ENCODE data around the gene APOL2.

Gene APOL2

DNA sequence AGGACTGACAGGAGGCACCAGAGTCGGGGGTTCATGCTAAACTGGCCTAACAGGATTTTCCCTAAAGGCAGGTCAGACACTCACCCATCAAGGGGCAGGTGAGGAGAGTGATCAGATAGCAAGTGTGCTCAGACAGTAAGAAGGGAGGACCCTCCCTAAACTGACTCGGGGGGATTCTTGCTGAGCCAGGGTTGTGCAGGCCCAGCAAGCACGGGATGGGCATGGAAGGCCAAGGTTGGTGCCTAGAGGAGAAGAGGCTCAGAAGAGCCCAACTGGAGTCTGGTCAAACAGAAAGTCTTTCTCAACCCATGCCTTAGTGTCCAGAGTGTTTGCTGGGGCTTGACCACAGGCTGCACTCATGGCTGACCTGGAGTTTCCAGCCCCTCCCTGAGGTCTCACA lies 7.4 kb upstream of the APOL2 start:
- Histone ChIP-seq H3K4me3 (ENCODE audit: low read length) (no peak overlapping the region), H3K9ac (ENCODE audit: low read length) (no peak overlapping the region), H3K36me3 (ENCODE audit: control insufficient read depth, insufficient read depth, low read length) (no peaks in the 10 kb centered on the region), H3K4me1 (ENCODE audit: control insufficient read depth, insufficient read depth, low read length) (peaks cover 9% of the 10 kb centered on the region), H3K27ac (ENCODE audit: low read depth, low read length) (no peak overlapping the region), H3K27me3 (ENCODE audit: control insufficient read depth, insufficient read depth, low read length) (no peaks in the 10 kb centered on the region)

DNA sequence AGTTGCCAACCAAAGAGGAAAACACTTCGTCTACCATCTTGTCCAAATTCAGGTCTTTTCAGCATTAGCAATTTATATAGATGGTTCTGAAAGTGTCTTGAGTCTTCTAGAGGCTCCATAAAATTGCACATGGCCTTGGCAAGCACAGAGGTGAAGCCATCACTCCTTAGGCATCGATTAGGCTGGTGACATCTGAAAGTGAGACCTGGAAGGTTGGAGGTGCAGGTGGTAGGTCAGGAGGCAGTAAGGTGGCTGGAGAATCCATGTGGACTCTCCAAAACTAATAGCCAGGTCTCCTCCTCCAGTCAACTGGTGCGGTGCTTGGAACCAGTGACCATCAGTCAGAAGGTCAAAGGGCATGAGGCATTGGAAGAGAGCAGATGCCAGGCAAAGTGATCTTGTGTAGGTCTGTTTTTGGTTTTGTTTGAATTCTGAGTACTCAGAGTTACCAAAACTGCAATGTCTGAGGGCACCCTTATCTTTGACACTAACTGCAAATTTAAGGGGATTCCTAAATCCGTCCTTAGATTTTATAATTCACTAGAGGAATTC lies 6.6 kb upstream of the APOL2 start:
- H3K36me3 ChIP-seq (ENCODE audit: control insufficient read depth, insufficient read depth, low read length), result no peaks in the 10 kb centered on the region
- H3K27ac ChIP-seq (ENCODE audit: low read depth, low read length), result no peak overlapping the region
- peaks cover 9% of the 10 kb centered on the region for H3K4me1 ChIP-seq (ENCODE audit: control insufficient read depth, insufficient read depth, low read length)
- no peak overlapping the region for H3K9ac ChIP-seq (ENCODE audit: low read length)
- H3K27me3 ChIP-seq (ENCODE audit: control insufficient read depth, insufficient read depth, low read length), result no peaks in the 10 kb centered on the region
- H3K4me3 ChIP-seq (ENCODE audit: low read length), result no peak overlapping the region

DNA sequence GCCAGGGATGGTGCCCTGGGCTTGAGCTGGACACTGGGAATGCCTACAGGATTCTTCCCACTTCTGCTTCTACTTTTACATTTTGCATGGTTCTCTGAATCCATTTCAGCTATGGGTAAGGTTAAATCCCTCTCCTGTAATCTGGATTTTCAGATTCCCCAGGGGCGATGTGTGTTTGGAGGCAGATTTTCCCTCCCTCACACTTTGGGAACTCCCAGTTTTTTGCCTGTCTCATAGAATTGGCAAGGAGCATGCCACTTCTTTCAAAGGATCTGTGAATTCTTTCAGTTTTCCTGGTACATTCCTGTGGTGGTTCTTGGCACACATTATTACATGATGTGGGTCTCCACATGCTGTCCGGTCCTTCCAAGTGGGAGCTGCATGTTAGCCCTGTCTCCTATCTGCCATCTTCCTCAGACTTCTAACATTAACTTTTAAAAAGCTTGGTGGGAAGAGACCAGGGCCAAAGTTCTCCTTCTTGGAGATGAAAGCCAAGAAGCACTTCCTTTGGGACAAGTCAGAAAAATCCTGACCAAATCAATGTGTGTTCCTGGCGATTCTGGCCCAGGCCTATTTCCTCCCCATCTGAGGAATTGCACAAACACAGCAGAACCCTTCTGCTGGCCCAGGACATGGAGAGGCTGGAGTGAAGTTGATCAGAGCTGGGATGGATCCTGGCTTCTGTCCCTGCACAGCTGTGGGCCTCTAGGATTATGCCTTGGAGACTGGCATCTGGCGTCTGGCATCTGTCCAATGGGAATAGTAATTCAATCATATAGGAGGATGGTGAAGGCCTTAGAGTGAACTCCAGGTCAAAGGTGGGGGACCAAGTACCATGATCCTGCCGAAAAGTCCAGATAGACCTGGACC lies 5.4 kb upstream of the APOL2 start:
- Histone ChIP-seq H3K36me3 (ENCODE audit: control insufficient read depth, insufficient read depth, low read length) (no peaks in the 10 kb centered on the region), H3K9ac (ENCODE audit: low read length) (no peak overlapping the region), H3K4me1 (ENCODE audit: control insufficient read depth, insufficient read depth, low read length) (peaks cover 12% of the 10 kb centered on the region), H3K27ac (ENCODE audit: low read depth, low read length) (peak overlapping the region; percentile 70), H3K27me3 (ENCODE audit: control insufficient read depth, insufficient read depth, low read length) (no peaks in the 10 kb centered on the region), H3K4me3 (ENCODE audit: low read length) (no peak overlapping the region)

DNA sequence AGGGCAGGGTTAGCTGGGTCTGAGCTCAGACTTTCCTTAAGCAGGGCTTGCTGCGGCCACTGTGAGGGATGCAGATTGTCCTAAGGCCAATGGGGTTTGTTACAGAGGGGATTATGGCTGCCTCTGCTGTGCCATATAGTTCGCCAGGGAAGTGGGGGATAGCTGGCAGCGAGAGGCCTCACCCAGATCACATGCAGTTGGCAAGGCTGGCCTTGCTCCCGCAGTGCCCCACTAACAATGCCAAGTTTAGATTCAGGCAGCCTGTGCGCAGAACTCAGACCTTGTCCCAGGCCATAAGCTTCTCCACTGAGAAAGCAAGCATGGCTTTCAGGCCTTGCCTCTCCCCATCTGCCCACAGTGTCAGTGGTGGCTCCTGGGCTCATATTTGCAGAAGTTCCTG lies 4.7 kb upstream of the APOL2 start:
- Histone ChIP-seq H3K4me3 (ENCODE audit: low read length) (no peak overlapping the region), H3K27ac (ENCODE audit: low read depth, low read length) (peak overlapping the region; percentile 70), H3K27me3 (ENCODE audit: control insufficient read depth, insufficient read depth, low read length) (no peaks in the 10 kb centered on the region), H3K9ac (ENCODE audit: low read length) (no peak overlapping the region), H3K36me3 (ENCODE audit: control insufficient read depth, insufficient read depth, low read length) (no peaks in the 10 kb centered on the region), H3K4me1 (ENCODE audit: control insufficient read depth, insufficient read depth, low read length) (peaks cover 15% of the 10 kb centered on the region)

DNA sequence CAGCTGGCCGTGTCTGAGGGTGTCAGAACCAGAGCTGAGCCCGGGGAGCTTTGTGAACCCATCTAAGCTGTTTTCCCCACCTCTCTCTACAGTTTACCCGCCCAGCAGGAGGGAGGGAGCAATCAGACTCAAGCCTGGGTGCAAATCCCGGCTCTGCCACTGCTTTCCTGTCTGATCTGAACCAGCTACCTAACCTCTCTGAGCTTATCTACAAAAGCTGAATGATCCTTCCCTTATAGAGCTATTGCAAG lies 252 bp downstream of the APOL2 start:
- peak overlapping the region; percentile 80 for H3K9ac ChIP-seq (ENCODE audit: low read length)
- no peaks in the 10 kb centered on the region for H3K36me3 ChIP-seq (ENCODE audit: control insufficient read depth, insufficient read depth, low read length)
- H3K27me3 ChIP-seq (ENCODE audit: control insufficient read depth, insufficient read depth, low read length), result no peaks in the 10 kb centered on the region
- H3K4me3 ChIP-seq (ENCODE audit: low read length), result peak overlapping the region; percentile 80
- H3K4me1 ChIP-seq (ENCODE audit: control insufficient read depth, insufficient read depth, low read length), result peaks cover 35% of the 10 kb centered on the region
- peak overlapping the region; percentile 95 for H3K27ac ChIP-seq (ENCODE audit: low read depth, low read length)

DNA sequence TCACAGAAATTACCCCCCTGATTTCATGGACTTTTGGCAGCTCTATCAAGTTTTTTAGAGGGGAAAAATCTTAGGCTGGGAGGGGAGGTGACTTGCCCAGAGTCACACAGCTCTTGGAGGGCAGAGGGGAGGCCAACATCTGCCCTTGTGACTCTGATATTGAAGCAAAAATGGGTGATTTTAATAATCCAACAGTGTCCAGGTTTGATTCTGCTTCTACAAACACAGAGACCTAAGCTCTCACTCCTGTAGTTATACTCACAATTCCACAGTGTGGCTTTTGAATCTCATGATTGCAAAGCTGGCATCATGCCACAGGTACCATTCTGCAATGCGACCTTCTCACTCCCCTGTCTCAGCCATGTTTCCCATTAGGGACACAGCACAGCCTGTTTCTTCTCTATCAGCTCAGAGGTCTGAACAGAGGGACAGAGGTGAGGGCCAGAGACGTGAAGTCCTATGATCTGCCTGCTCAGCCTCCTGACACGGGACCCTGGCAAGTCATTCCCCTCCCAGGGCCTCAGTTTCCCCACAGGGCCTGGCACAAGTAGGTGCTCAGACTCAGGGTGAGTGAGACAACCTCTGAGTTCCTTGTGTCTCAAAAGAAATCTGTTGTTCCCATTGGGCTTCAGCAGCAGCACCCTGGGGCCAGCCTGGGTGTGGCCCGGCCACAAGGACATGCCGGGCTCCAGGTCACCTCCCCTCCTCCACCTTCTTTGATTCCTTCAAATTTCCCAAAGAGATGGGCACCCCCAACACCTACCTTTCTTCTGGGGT lies 766 bp downstream of the APOL2 start:
- peak overlapping the region; percentile 80 for H3K4me3 ChIP-seq (ENCODE audit: low read length)

DNA sequence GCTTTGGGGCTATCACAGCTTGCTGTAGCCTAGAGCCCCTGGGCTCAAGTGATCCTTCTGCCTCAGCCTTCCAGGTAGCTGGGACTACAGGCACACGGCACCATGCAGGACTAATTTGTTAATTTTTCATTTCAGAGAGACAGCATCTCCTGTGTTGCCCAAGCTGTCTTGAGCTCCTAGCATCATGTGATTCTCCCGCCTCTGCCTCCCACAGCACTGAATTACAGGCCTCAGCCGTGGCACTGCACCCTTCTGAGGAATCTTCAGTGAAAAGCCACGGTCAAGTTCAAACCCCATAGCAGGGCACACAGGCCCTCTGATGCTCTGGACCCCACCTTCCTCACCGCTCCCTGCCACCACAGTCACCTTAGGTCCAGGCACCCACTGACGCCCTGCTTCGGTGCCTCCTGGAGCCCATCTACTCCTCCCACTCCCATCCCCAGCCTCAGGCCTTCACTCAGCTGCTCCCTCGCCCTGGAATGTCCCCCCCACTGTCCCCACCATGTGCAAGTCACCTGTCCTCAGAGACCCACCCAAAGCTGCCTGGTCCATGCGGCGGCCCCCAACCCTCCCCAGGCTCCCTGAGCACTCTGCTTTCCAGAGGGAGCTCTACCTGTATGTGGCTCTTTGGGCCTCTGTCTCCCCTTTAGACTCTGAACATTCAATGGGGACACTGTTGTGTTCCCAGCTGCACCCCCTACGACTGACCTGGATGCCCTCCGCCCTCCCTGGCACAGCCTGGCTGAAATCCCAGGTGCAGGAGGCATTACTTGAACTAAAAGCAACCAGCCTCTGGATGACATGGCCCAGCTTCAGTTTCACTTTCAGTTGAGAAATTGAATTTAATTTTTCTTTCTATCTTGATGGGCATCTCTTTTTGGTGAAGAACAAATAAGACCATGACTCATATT lies 1.6 kb downstream of the APOL2 start:
- Histone ChIP-seq H3K9ac (ENCODE audit: low read length) (peak overlapping the region; percentile 43), H3K4me1 (ENCODE audit: control insufficient read depth, insufficient read depth, low read length) (peaks cover 30% of the 10 kb centered on the region), H3K27me3 (ENCODE audit: control insufficient read depth, insufficient read depth, low read length) (no peaks in the 10 kb centered on the region), H3K36me3 (ENCODE audit: control insufficient read depth, insufficient read depth, low read length) (peaks cover 4% of the 10 kb centered on the region), H3K4me3 (ENCODE audit: low read length) (peak overlapping the region; percentile 80), H3K27ac (ENCODE audit: low read depth, low read length) (peak overlapping the region; percentile 95)

More for the DNA sequence above, 766 bp downstream of the APOL2 start:
- H3K27me3 ChIP-seq (ENCODE audit: control insufficient read depth, insufficient read depth, low read length), result no peaks in the 10 kb centered on the region
- peaks cover 31% of the 10 kb centered on the region for H3K4me1 ChIP-seq (ENCODE audit: control insufficient read depth, insufficient read depth, low read length)
- H3K9ac ChIP-seq (ENCODE audit: low read length), result peak overlapping the region; percentile 63
- H3K27ac ChIP-seq (ENCODE audit: low read depth, low read length), result peak overlapping the region; percentile 95
- no peaks in the 10 kb centered on the region for H3K36me3 ChIP-seq (ENCODE audit: control insufficient read depth, insufficient read depth, low read length)

DNA sequence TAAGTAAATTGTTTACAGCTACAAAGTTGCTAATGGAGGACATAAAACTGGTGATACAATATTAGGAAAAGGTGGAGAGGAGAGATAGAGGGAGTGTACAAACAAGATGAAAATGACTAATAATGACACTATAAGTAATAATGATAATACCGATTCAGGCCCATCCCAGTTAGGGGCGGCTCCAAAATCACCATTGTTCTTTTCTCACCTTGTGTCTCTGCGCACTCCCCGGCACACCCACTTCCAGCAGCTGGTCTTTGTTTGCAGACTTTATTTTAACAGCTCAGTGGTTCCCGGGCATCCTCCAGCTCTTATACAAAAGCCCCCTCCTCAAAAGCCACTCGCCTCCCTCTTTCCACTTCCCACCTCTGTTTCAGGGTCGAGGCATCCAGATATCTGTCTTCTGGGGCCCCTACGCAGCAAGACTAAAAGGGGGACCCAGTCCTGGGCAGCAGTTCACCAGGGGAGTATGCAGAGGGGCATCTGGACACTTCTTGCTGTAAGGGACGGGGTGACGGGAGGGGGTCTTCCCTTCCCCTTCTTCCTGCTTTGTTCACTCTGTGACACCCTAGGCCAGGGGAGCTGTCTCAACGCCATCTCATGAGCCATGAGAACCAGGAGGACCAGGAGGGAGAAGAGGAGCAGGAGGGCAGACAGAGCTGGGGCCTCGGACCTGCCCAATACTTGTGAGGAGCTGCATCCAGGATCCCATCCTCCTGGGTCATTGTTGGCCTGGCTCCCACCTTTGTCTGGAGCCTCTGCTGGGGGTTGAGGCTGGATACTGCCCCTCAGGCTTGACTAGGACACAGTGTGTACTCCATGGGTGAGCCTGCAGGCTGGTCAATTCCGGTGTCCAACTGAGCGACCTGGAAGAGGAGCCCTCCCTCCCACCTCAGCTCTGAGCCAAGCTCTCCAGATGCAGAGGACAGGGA lies 2.7 kb downstream of the APOL2 start:
- H3K27me3 ChIP-seq (ENCODE audit: control insufficient read depth, insufficient read depth, low read length), result no peaks in the 10 kb centered on the region
- H3K27ac ChIP-seq (ENCODE audit: low read depth, low read length), result peak overlapping the region; percentile 95
- H3K4me1 ChIP-seq (ENCODE audit: control insufficient read depth, insufficient read depth, low read length), result peaks cover 30% of the 10 kb centered on the region
- H3K9ac ChIP-seq (ENCODE audit: low read length), result no peak overlapping the region
- H3K36me3 ChIP-seq (ENCODE audit: control insufficient read depth, insufficient read depth, low read length), result peaks cover 11% of the 10 kb centered on the region
- peak overlapping the region; percentile 80 for H3K4me3 ChIP-seq (ENCODE audit: low read length)

DNA sequence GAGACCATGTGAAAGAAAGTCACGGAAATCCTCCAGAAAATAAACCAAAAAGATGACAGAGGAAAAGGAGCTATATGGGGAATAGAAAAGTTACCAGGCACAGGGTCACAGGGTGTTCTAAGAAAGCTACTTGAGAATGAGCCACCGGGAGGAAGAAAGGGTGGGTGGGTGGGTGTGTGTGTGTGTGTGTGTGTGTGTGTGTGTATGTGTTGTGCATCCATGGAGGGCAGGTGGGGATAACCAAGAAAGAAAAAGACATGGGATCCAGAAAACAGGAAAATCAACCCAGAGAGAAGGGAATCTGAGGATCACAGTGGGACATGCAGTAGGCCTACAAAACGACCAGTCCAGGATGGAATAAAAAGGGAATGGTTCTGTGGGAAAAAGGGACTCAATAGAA lies 3.7 kb downstream of the APOL2 start:
- no peak overlapping the region for H3K9ac ChIP-seq (ENCODE audit: low read length)
- H3K4me3 ChIP-seq (ENCODE audit: low read length), result no peak overlapping the region
- no peaks in the 10 kb centered on the region for H3K27me3 ChIP-seq (ENCODE audit: control insufficient read depth, insufficient read depth, low read length)
- H3K27ac ChIP-seq (ENCODE audit: low read depth, low read length), result no peak overlapping the region
- peaks cover 11% of the 10 kb centered on the region for H3K36me3 ChIP-seq (ENCODE audit: control insufficient read depth, insufficient read depth, low read length)
- peaks cover 30% of the 10 kb centered on the region for H3K4me1 ChIP-seq (ENCODE audit: control insufficient read depth, insufficient read depth, low read length)

DNA sequence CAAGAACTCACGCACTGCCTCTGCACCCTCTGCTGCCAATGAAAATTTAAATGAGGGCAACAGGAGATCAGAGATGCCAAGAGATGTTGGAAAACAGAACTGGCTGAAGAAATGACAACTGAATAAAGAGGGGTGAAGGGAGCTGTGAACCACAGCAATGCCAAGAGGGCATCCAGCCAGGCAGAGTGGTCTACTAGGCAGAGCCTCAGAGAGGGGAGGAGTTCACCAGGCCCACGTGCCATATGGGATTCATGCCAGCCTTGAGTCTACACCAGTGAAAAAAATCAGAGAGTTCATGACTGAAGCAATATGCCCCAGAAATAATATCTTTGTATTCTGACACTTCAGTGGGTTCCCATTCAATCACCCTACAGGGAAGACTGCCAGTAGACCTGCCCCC lies 4.4 kb downstream of the APOL2 start:
- Histone ChIP-seq H3K4me1 (ENCODE audit: control insufficient read depth, insufficient read depth, low read length) (peaks cover 29% of the 10 kb centered on the region), H3K27me3 (ENCODE audit: control insufficient read depth, insufficient read depth, low read length) (no peaks in the 10 kb centered on the region), H3K36me3 (ENCODE audit: control insufficient read depth, insufficient read depth, low read length) (peaks cover 11% of the 10 kb centered on the region), H3K9ac (ENCODE audit: low read length) (no peak overlapping the region), H3K4me3 (ENCODE audit: low read length) (no peak overlapping the region), H3K27ac (ENCODE audit: low read depth, low read length) (no peak overlapping the region)

DNA sequence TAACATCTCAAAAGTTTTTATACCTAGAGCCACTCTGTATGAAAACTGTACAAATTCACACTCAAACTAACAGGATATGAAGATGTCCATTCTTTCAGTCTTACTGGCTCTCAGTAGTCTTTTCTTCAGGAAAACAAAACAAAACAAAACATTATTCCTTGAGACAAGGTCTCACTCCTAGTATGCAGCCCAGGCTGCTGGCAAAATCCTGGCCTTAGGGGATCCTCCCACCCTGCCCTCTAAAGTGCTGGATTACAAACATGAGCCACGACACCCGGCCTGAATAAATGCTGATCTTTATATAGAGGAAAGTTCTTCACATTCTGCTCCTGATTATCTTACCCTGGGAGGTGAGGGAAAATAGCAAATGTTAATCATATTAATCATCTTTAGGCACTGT lies 5.1 kb downstream of the APOL2 start:
- Histone ChIP-seq H3K36me3 (ENCODE audit: control insufficient read depth, insufficient read depth, low read length) (peaks cover 11% of the 10 kb centered on the region), H3K27me3 (ENCODE audit: control insufficient read depth, insufficient read depth, low read length) (no peaks in the 10 kb centered on the region), H3K27ac (ENCODE audit: low read depth, low read length) (no peak overlapping the region), H3K9ac (ENCODE audit: low read length) (no peak overlapping the region), H3K4me1 (ENCODE audit: control insufficient read depth, insufficient read depth, low read length) (peaks cover 24% of the 10 kb centered on the region), H3K4me3 (ENCODE audit: low read length) (no peak overlapping the region)

All from rectal smooth muscle tissue (tissue), 1 donor.